ENCODE data around the gene AXIN2.

The AXIN2 gene

GRCh38 chr17:65483438-65483837 is 78.0 kb downstream of the AXIN2 start:
- Histone ChIP-seq H3K9ac (ENCODE audit: low read length) (no peak overlapping the region), H3K79me2 (ENCODE audit: insufficient read depth, low read length) (no peaks in the 10 kb centered on the region), H3F3A (ENCODE audit: insufficient read depth, low read length) (no peaks in the 10 kb centered on the region), H3K36me3 (ENCODE audit: insufficient read depth, low read length) (no peaks in the 10 kb centered on the region), H3K9me2 (ENCODE audit: low read depth, low read length) (no peaks in the 10 kb centered on the region), H2AFZ (ENCODE audit: low read length) (no peak overlapping the region), H4K20me1 (ENCODE audit: insufficient read depth, low read length) (no peaks in the 10 kb centered on the region), H3K27ac (ENCODE audit: low read depth, low read length, poor library complexity, severe bottlenecking) (no peak overlapping the region), H3K4me1 (ENCODE audit: insufficient read depth, low read length, severe bottlenecking) (no peaks in the 10 kb centered on the region), H3K27me3 (ENCODE audit: insufficient read depth, low read length) (no peaks in the 10 kb centered on the region), H3K4me3 (ENCODE audit: low read depth, low read length, poor library complexity, severe bottlenecking) (no peak overlapping the region), H3K9me3 (ENCODE audit: low read length) (no peaks in the 10 kb centered on the region), H3K4me2 (ENCODE audit: low read length) (no peak overlapping the region)
- TF ChIP-seq EZH2 (IDR thresholded peaks at IDR 0.05; ENCODE audit: borderline replicate concordance, low read length): no peak
- TF ChIP-seq CTCF (IDR thresholded peaks at IDR 0.05; ENCODE audit: low read length): no peak

- Histone ChIP-seq H3K4me1 (ENCODE audit: insufficient read depth, low read length, severe bottlenecking) (no peaks in the 10 kb centered on the region), H3K4me2 (ENCODE audit: low read length) (no peak overlapping the region), H3K9me2 (ENCODE audit: low read depth, low read length) (no peaks in the 10 kb centered on the region), H3K27me3 (ENCODE audit: insufficient read depth, low read length) (no peaks in the 10 kb centered on the region), H2AFZ (ENCODE audit: low read length) (no peak overlapping the region), H3K36me3 (ENCODE audit: insufficient read depth, low read length) (no peaks in the 10 kb centered on the region), H4K20me1 (ENCODE audit: insufficient read depth, low read length) (no peaks in the 10 kb centered on the region), H3K79me2 (ENCODE audit: insufficient read depth, low read length) (no peaks in the 10 kb centered on the region), H3K9ac (ENCODE audit: low read length) (no peak overlapping the region), H3F3A (ENCODE audit: insufficient read depth, low read length) (no peaks in the 10 kb centered on the region), H3K9me3 (ENCODE audit: low read length) (no peaks in the 10 kb centered on the region), H3K27ac (ENCODE audit: low read depth, low read length, poor library complexity, severe bottlenecking) (no peak overlapping the region), H3K4me3 (ENCODE audit: low read depth, low read length, poor library complexity, severe bottlenecking) (no peak overlapping the region)
- TF ChIP-seq CTCF (IDR thresholded peaks at IDR 0.05; ENCODE audit: low read length) (no peak), EZH2 (IDR thresholded peaks at IDR 0.05; ENCODE audit: borderline replicate concordance, low read length) (no peak)
These were observed 79.2 kb downstream of the AXIN2 start for GRCh38 chr17:65482201-65482600.

GRCh38 chr17:65479282-65479681 is 82.2 kb downstream of the AXIN2 start:
- H3K4me3 ChIP-seq (ENCODE audit: low read depth, low read length, poor library complexity, severe bottlenecking): no peak overlapping the region
- no peaks in the 10 kb centered on the region for H3K27me3 ChIP-seq (ENCODE audit: insufficient read depth, low read length)
- no peak for TF ChIP-seq EZH2 (IDR thresholded peaks at IDR 0.05; ENCODE audit: borderline replicate concordance, low read length)
- no peak for TF ChIP-seq CTCF (IDR thresholded peaks at IDR 0.05; ENCODE audit: low read length)
- no peaks in the 10 kb centered on the region; the same call in 1 of the 2 replicates for H3K36me3 ChIP-seq (ENCODE audit: insufficient read depth, low read length)
- H3K27ac ChIP-seq (ENCODE audit: low read depth, low read length, poor library complexity, severe bottlenecking): no peak overlapping the region
- no peaks in the 10 kb centered on the region for H3K79me2 ChIP-seq (ENCODE audit: insufficient read depth, low read length)
- no peak overlapping the region for H3K4me2 ChIP-seq (ENCODE audit: low read length)
- H2AFZ ChIP-seq (ENCODE audit: low read length): no peak overlapping the region
- no peaks in the 10 kb centered on the region for H3K4me1 ChIP-seq (ENCODE audit: insufficient read depth, low read length, severe bottlenecking)
- no peak overlapping the region for H3K9ac ChIP-seq (ENCODE audit: low read length)
- H3K9me3 ChIP-seq (ENCODE audit: low read length): no peaks in the 10 kb centered on the region
- no peaks in the 10 kb centered on the region for H4K20me1 ChIP-seq (ENCODE audit: insufficient read depth, low read length)
- H3F3A ChIP-seq (ENCODE audit: insufficient read depth, low read length): no peaks in the 10 kb centered on the region
- no peaks in the 10 kb centered on the region for H3K9me2 ChIP-seq (ENCODE audit: low read depth, low read length)

Data from OCI-LY1 (cell line).